ENCODE data around the gene PRSS23. TPM values are rescaled to one million over a fixed set of nuclear protein-coding genes. Genes with fewer than 3 reads are reported as not detected.

The PRSS23 gene
- 342 and 575 TPM in 2 replicates for total RNA-seq

DNA sequence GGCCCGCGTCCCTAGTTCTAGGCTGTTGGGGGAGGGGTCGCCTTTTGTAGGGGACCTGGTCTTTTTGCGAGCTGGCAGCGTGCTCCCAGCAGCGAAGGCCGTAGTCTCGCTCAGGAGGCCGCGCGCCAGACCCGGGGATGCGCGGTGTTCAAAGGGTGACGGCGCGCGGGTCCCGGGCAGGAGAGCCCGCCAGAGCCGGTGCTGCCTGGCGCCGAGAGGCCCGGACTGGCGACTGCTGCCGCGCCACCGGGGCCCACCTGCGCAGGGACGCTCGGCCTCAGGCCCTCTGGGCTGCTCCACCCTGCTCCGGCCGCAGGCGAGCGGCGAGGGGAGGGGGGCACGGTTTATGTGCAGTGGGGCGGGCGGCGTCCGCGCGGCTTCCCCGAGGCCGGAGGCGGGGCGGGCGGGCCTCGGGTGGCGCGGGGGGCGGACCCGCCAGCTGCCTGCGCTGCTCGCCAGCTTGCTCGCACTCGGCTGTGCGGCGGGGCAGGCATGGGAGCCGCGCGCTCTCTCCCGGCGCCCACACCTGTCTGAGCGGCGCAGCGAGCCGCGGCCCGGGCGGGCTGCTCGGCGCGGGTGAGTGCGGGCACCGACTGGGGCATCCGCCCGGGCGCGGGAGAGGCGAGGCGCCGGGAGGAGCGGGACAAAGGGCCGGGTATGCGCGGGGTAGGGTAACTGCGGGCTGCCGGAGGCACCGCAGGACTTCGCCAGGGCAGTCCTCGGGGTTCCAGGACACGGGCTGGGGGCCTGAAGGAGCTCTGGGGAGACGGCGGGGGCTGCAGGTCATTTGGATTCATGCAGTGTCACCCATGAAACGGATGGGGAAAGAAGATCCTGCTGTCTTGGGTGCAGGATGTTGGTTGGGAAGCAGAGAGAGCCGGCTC is at the start of gene PRSS23:
Gene PRSS23 (plus strand): TSS at position 467 of the 884 bp plus-strand sequence. CDS start 7,102 bp downstream, outside the sequence.

Other genes starting within 250 kb of the PRSS23 start
- gene ME3, start 127.9 kb upstream of the PRSS23 start, total RNA-seq: 23.4 and 42.6 TPM in 2 replicates
- gene FZD4, start 154.9 kb downstream of the PRSS23 start, total RNA-seq: 49.6 and 52.0 TPM in 2 replicates
- 13.0 and 17.8 TPM in 2 replicates for gene TMEM135, start 237.4 kb downstream of the PRSS23 start, total RNA-seq